Smooth muscle cell (in vitro differentiated cells): ENCODE data around the gene GPR171. TPM values are rescaled to one million over a fixed set of nuclear protein-coding genes. Genes with fewer than 3 reads are reported as not detected.

Source experiments
- DNase-seq: peaks from one replicate; lab custom pipeline; 2025; ENCODE audit not compliant: unreplicated experiment; lab: John Stamatoyannopoulos, UW
- H2AFZ ChIP-seq: fragments of 200-600 bp; sonication (generic); 2 replicates; pipeline ENCODE4 v1.6.0; 2016; ENCODE audit warnings: antibody characterized with exemption, low read depth, mild to moderate bottlenecking
- H3F3A ChIP-seq: fragments of 200-600 bp; sonication (generic); 2 replicates; pipeline ENCODE4 v1.6.0; 2017; ENCODE audit warnings: antibody characterized with exemption, low read depth
- H3K27ac ChIP-seq: fragments of 200-600 bp; sonication (generic); 2 replicates; pipeline ENCODE4 v1.5.1; 2016; ENCODE audit warnings: low read depth, mild to moderate bottlenecking
- H3K27me3 ChIP-seq: fragments of 200-600 bp; sonication (generic); 2 replicates; pipeline ENCODE4 v1.6.1; 2016; ENCODE audit warnings: low read depth, mild to moderate bottlenecking
- H3K36me3 ChIP-seq: fragments of 200-600 bp; sonication (generic); 2 replicates; pipeline ENCODE4 v1.5.1; 2016; ENCODE audit warnings: low read depth
- H3K4me1 ChIP-seq: fragments of 200-600 bp; sonication (generic); 2 replicates; pipeline ENCODE4 v1.5.1; 2016; ENCODE audit warnings: low read depth
- H3K4me2 ChIP-seq: fragments of 200-600 bp; sonication (generic); 2 replicates; pipeline ENCODE4 v1.6.0; 2016; ENCODE audit warnings: mild to moderate bottlenecking
- H3K4me3 ChIP-seq: fragments of 200-600 bp; sonication (generic); 2 replicates; pipeline ENCODE4 v1.5.1; 2016; ENCODE audit warnings: mild to moderate bottlenecking
- H3K79me2 ChIP-seq: fragments of 200-600 bp; sonication (generic); 2 replicates; pipeline ENCODE4 v1.6.0; 2016; ENCODE audit warnings: low read depth, mild to moderate bottlenecking
- H3K9ac ChIP-seq: fragments of 200-600 bp; sonication (generic); 2 replicates; pipeline ENCODE4 v1.6.0; 2016; ENCODE audit warnings: low read depth
- H3K9me3 ChIP-seq: fragments of 200-600 bp; sonication (generic); replicated peaks from 2 replicates; pipeline ENCODE4 v1.5.1; 2016; ENCODE audit warnings: low read depth
- H4K20me1 ChIP-seq: fragments of 200-600 bp; sonication (generic); 2 replicates; pipeline ENCODE4 v1.6.0; 2016; ENCODE audit warnings: low read depth
- CTCF ChIP-seq: fragments of 200-600 bp; sonication (generic); IDR thresholded peaks from 2 replicates; pipeline ENCODE4 v1.5.1; 2017; ENCODE audit warnings: borderline replicate concordance, mild to moderate bottlenecking, antibody characterized with exemption; ENCODE audit not compliant: insufficient read depth, poor library complexity, severe bottlenecking
- WGBS: methylation state at CpG from one replicate; pipeline ENCODE4 v1.1.7; 2016; ENCODE audit warnings: low lambda C conversion rate; 5-methylcytosine and 5-hydroxymethylcytosine counted together
- polyA plus RNA-seq: library from polyadenylated mRNA; unstranded; fragments of >200 nt; fragmentation: Nextera tagmentation; extraction: Ambion mirVana; gene quantifications from 2 replicates; pipeline ENCODE4 v1.2.1, GENCODE V29; 2016
- total RNA-seq: library from RNA; depleted of rRNA; stranded (reverse); fragments of >200 nt; gene quantifications from 2 replicates; pipeline ENCODE4 v1.2.3, GENCODE V29; 2014

GPR171 gene
- total and polyA plus RNA-seq, 2 experiments from 2014 or later, result 4.2 TPM; not detected in 1

- H3K27ac ChIP-seq, result peak overlapping the region; percentile 91
- H3K79me2 ChIP-seq, result no peaks in the 10 kb centered on the region
- H3K9ac ChIP-seq, result no peak overlapping the region
- no peak for TF ChIP-seq CTCF
- H2AFZ ChIP-seq, result no peak overlapping the region
- no peaks in the 10 kb centered on the region for H3K27me3 ChIP-seq
- no peaks in the 10 kb centered on the region for H4K20me1 ChIP-seq
- H3F3A ChIP-seq, result peaks cover 23% of the 10 kb centered on the region
- no peaks in the 10 kb centered on the region for H3K36me3 ChIP-seq
- H3K4me2 ChIP-seq, result peak overlapping the region; percentile 71
- H3K4me1 ChIP-seq, result peaks cover 14% of the 10 kb centered on the region
- 70% methylated on average over 1 of the region's 1 CpG for WGBS
- H3K4me3 ChIP-seq, result no peak overlapping the region
- no peak for DNase-seq
- H3K9me3 ChIP-seq, result no peaks in the 10 kb centered on the region
Observed at GRCh38 chr3:151218136-151218535, 15.1 kb upstream of the GPR171 start.

GRCh38 chr3:151216641-151217607 lies 13.9 kb upstream of the GPR171 start:
- Histone ChIP-seq H3K36me3 (no peaks in the 10 kb centered on the region), H3K4me2 (peak overlapping the region; percentile 71), H3K27me3 (no peaks in the 10 kb centered on the region), H3K27ac (peak overlapping the region; percentile 91), H3K9me3 (no peaks in the 10 kb centered on the region), H3F3A (peaks cover 23% of the 10 kb centered on the region), H3K79me2 (no peaks in the 10 kb centered on the region), H4K20me1 (no peaks in the 10 kb centered on the region), H2AFZ (no peak overlapping the region), H3K9ac (peak overlapping the region; percentile 19), H3K4me3 (no peak overlapping the region), H3K4me1 (peaks cover 17% of the 10 kb centered on the region)
- 39% methylated on average over 3 of the region's 3 CpGs for WGBS
- no peak for DNase-seq
- no peak for TF ChIP-seq CTCF

GRCh38 chr3:151214459-151214858 lies 11.4 kb upstream of the GPR171 start:
- 73% methylated on average over 1 of the region's 1 CpG for WGBS
- peaks cover 26% of the 10 kb centered on the region for H3K4me1 ChIP-seq
- no peaks in the 10 kb centered on the region for H3K79me2 ChIP-seq
- H2AFZ ChIP-seq, result no peak overlapping the region
- peaks cover 25% of the 10 kb centered on the region for H3F3A ChIP-seq
- no peak overlapping the region for H3K4me2 ChIP-seq
- H3K4me3 ChIP-seq, result no peak overlapping the region
- no peaks in the 10 kb centered on the region for H4K20me1 ChIP-seq
- TF ChIP-seq CTCF, result no peak
- H3K9ac ChIP-seq, result no peak overlapping the region
- no peaks in the 10 kb centered on the region for H3K9me3 ChIP-seq
- no peak overlapping the region for H3K27ac ChIP-seq
- DNase-seq, result no peak
- no peaks in the 10 kb centered on the region for H3K27me3 ChIP-seq
- H3K36me3 ChIP-seq, result no peaks in the 10 kb centered on the region

GRCh38 chr3:151213881-151214280 lies 10.9 kb upstream of the GPR171 start:
- Histone ChIP-seq H3K79me2 (no peaks in the 10 kb centered on the region), H2AFZ (no peak overlapping the region), H3K36me3 (no peaks in the 10 kb centered on the region), H3K4me2 (no peak overlapping the region), H3K4me3 (no peak overlapping the region), H3K4me1 (peaks cover 26% of the 10 kb centered on the region), H3F3A (peaks cover 22% of the 10 kb centered on the region), H3K9ac (no peak overlapping the region), H3K27me3 (no peaks in the 10 kb centered on the region), H3K9me3 (no peaks in the 10 kb centered on the region), H3K27ac (no peak overlapping the region), H4K20me1 (no peaks in the 10 kb centered on the region)
- no peak for DNase-seq
- 44% methylated on average over 5 of the region's 5 CpGs for WGBS
- TF ChIP-seq CTCF, result no peak
